ENCODE data around the gene ADCYAP1R1.

ADCYAP1R1 gene

GRCh38 chr7:31122649-31123058 lies 70.5 kb downstream of the ADCYAP1R1 start:
- Histone ChIP-seq H3K4me1 (ENCODE audit: control insufficient read depth, insufficient read depth, low read length) (peaks cover 4% of the 10 kb centered on the region), H3K4me3 (ENCODE audit: low read depth, low read length) (no peak overlapping the region), H3K27ac (ENCODE audit: low read depth, low read length) (no peak overlapping the region), H3K9ac (ENCODE audit: low read depth, low read length) (no peak overlapping the region), H3K36me3 (ENCODE audit: control insufficient read depth, insufficient read depth, low read length) (no peaks in the 10 kb centered on the region), H3K27me3 (ENCODE audit: control insufficient read depth, insufficient read depth, low read length) (no peaks in the 10 kb centered on the region), H3K9me3 (ENCODE audit: control insufficient read depth, insufficient read depth, low read length) (no peaks in the 10 kb centered on the region)

- no peak overlapping the region for H3K27ac ChIP-seq (ENCODE audit: low read depth, low read length)
- H3K27me3 ChIP-seq (ENCODE audit: control insufficient read depth, insufficient read depth, low read length), result no peaks in the 10 kb centered on the region
- no peaks in the 10 kb centered on the region for H3K9me3 ChIP-seq (ENCODE audit: control insufficient read depth, insufficient read depth, low read length)
- H3K9ac ChIP-seq (ENCODE audit: low read depth, low read length), result no peak overlapping the region
- no peak overlapping the region for H3K4me3 ChIP-seq (ENCODE audit: low read depth, low read length)
- H3K36me3 ChIP-seq (ENCODE audit: control insufficient read depth, insufficient read depth, low read length), result no peaks in the 10 kb centered on the region
- H3K4me1 ChIP-seq (ENCODE audit: control insufficient read depth, insufficient read depth, low read length), result peaks cover 4% of the 10 kb centered on the region
Measured at GRCh38 chr7:31123321-31123720, 71.2 kb downstream of the ADCYAP1R1 start.

GRCh38 chr7:31123726-31124125 lies 71.6 kb downstream of the ADCYAP1R1 start:
- H3K9ac ChIP-seq (ENCODE audit: low read depth, low read length), result no peak overlapping the region
- peaks cover 4% of the 10 kb centered on the region for H3K4me1 ChIP-seq (ENCODE audit: control insufficient read depth, insufficient read depth, low read length)
- H3K27ac ChIP-seq (ENCODE audit: low read depth, low read length), result no peak overlapping the region
- no peaks in the 10 kb centered on the region for H3K9me3 ChIP-seq (ENCODE audit: control insufficient read depth, insufficient read depth, low read length)
- no peak overlapping the region for H3K4me3 ChIP-seq (ENCODE audit: low read depth, low read length)
- no peaks in the 10 kb centered on the region for H3K36me3 ChIP-seq (ENCODE audit: control insufficient read depth, insufficient read depth, low read length)
- no peaks in the 10 kb centered on the region for H3K27me3 ChIP-seq (ENCODE audit: control insufficient read depth, insufficient read depth, low read length)

- Histone ChIP-seq H3K9me3 (ENCODE audit: control insufficient read depth, insufficient read depth, low read length) (no peaks in the 10 kb centered on the region), H3K4me3 (ENCODE audit: low read depth, low read length) (no peak overlapping the region), H3K4me1 (ENCODE audit: control insufficient read depth, insufficient read depth, low read length) (peaks cover 4% of the 10 kb centered on the region)
Measured at GRCh38 chr7:31125171-31125570, 73.1 kb downstream of the ADCYAP1R1 start.

GRCh38 chr7:31126976-31127375 lies 74.9 kb downstream of the ADCYAP1R1 start:
- no peak overlapping the region for H3K4me3 ChIP-seq (ENCODE audit: low read depth, low read length)
- H3K27ac ChIP-seq (ENCODE audit: low read depth, low read length), result no peak overlapping the region
- H3K4me1 ChIP-seq (ENCODE audit: control insufficient read depth, insufficient read depth, low read length), result peaks cover 4% of the 10 kb centered on the region
- H3K27me3 ChIP-seq (ENCODE audit: control insufficient read depth, insufficient read depth, low read length), result no peaks in the 10 kb centered on the region
- H3K36me3 ChIP-seq (ENCODE audit: control insufficient read depth, insufficient read depth, low read length), result no peaks in the 10 kb centered on the region
- no peaks in the 10 kb centered on the region for H3K9me3 ChIP-seq (ENCODE audit: control insufficient read depth, insufficient read depth, low read length)
- no peak overlapping the region for H3K9ac ChIP-seq (ENCODE audit: low read depth, low read length)

More at GRCh38 chr7:31125171-31125570, 73.1 kb downstream of the ADCYAP1R1 start:
- Histone ChIP-seq H3K27ac (ENCODE audit: low read depth, low read length) (no peak overlapping the region), H3K27me3 (ENCODE audit: control insufficient read depth, insufficient read depth, low read length) (no peaks in the 10 kb centered on the region), H3K36me3 (ENCODE audit: control insufficient read depth, insufficient read depth, low read length) (no peaks in the 10 kb centered on the region), H3K9ac (ENCODE audit: low read depth, low read length) (no peak overlapping the region)

- no peak overlapping the region for H3K27ac ChIP-seq (ENCODE audit: low read depth, low read length)
- H3K27me3 ChIP-seq (ENCODE audit: control insufficient read depth, insufficient read depth, low read length), result no peaks in the 10 kb centered on the region
- H3K36me3 ChIP-seq (ENCODE audit: control insufficient read depth, insufficient read depth, low read length), result no peaks in the 10 kb centered on the region
- H3K4me3 ChIP-seq (ENCODE audit: low read depth, low read length), result no peak overlapping the region
- H3K4me1 ChIP-seq (ENCODE audit: control insufficient read depth, insufficient read depth, low read length), result no peaks in the 10 kb centered on the region
- no peaks in the 10 kb centered on the region for H3K9me3 ChIP-seq (ENCODE audit: control insufficient read depth, insufficient read depth, low read length)
- H3K9ac ChIP-seq (ENCODE audit: low read depth, low read length), result no peak overlapping the region
Measured at GRCh38 chr7:31129067-31129466, 77.0 kb downstream of the ADCYAP1R1 start.

GRCh38 chr7:31133497-31133896 lies 81.4 kb downstream of the ADCYAP1R1 start:
- Histone ChIP-seq H3K4me3 (ENCODE audit: low read depth, low read length) (no peak overlapping the region), H3K27me3 (ENCODE audit: control insufficient read depth, insufficient read depth, low read length) (no peaks in the 10 kb centered on the region), H3K4me1 (ENCODE audit: control insufficient read depth, insufficient read depth, low read length) (no peaks in the 10 kb centered on the region), H3K9me3 (ENCODE audit: control insufficient read depth, insufficient read depth, low read length) (no peaks in the 10 kb centered on the region), H3K36me3 (ENCODE audit: control insufficient read depth, insufficient read depth, low read length) (no peaks in the 10 kb centered on the region), H3K27ac (ENCODE audit: low read depth, low read length) (no peak overlapping the region), H3K9ac (ENCODE audit: low read depth, low read length) (no peak overlapping the region)

- Histone ChIP-seq H3K27ac (ENCODE audit: low read depth, low read length) (no peak overlapping the region), H3K27me3 (ENCODE audit: control insufficient read depth, insufficient read depth, low read length) (no peaks in the 10 kb centered on the region), H3K9ac (ENCODE audit: low read depth, low read length) (no peak overlapping the region), H3K36me3 (ENCODE audit: control insufficient read depth, insufficient read depth, low read length) (no peaks in the 10 kb centered on the region), H3K9me3 (ENCODE audit: control insufficient read depth, insufficient read depth, low read length) (no peaks in the 10 kb centered on the region), H3K4me1 (ENCODE audit: control insufficient read depth, insufficient read depth, low read length) (no peaks in the 10 kb centered on the region), H3K4me3 (ENCODE audit: low read depth, low read length) (no peak overlapping the region)
Measured at GRCh38 chr7:31134246-31135188, 82.4 kb downstream of the ADCYAP1R1 start.

- H3K27me3 ChIP-seq (ENCODE audit: control insufficient read depth, insufficient read depth, low read length), result no peaks in the 10 kb centered on the region
- H3K4me3 ChIP-seq (ENCODE audit: low read depth, low read length), result no peak overlapping the region
- no peaks in the 10 kb centered on the region for H3K9me3 ChIP-seq (ENCODE audit: control insufficient read depth, insufficient read depth, low read length)
- no peak overlapping the region for H3K27ac ChIP-seq (ENCODE audit: low read depth, low read length)
- no peaks in the 10 kb centered on the region for H3K36me3 ChIP-seq (ENCODE audit: control insufficient read depth, insufficient read depth, low read length)
- no peak overlapping the region for H3K9ac ChIP-seq (ENCODE audit: low read depth, low read length)
- no peaks in the 10 kb centered on the region for H3K4me1 ChIP-seq (ENCODE audit: control insufficient read depth, insufficient read depth, low read length)
Measured at GRCh38 chr7:31137234-31137633, 85.1 kb downstream of the ADCYAP1R1 start.

- no peaks in the 10 kb centered on the region for H3K27me3 ChIP-seq (ENCODE audit: control insufficient read depth, insufficient read depth, low read length)
- no peaks in the 10 kb centered on the region for H3K9me3 ChIP-seq (ENCODE audit: control insufficient read depth, insufficient read depth, low read length)
- no peaks in the 10 kb centered on the region for H3K4me1 ChIP-seq (ENCODE audit: control insufficient read depth, insufficient read depth, low read length)
- H3K9ac ChIP-seq (ENCODE audit: low read depth, low read length), result no peak overlapping the region
- H3K36me3 ChIP-seq (ENCODE audit: control insufficient read depth, insufficient read depth, low read length), result no peaks in the 10 kb centered on the region
- no peak overlapping the region for H3K4me3 ChIP-seq (ENCODE audit: low read depth, low read length)
- H3K27ac ChIP-seq (ENCODE audit: low read depth, low read length), result no peak overlapping the region
Measured at GRCh38 chr7:31145339-31145738, 93.2 kb downstream of the ADCYAP1R1 start.

GRCh38 chr7:31146030-31146429 lies 93.9 kb downstream of the ADCYAP1R1 start:
- no peaks in the 10 kb centered on the region for H3K27me3 ChIP-seq (ENCODE audit: control insufficient read depth, insufficient read depth, low read length)
- H3K27ac ChIP-seq (ENCODE audit: low read depth, low read length), result no peak overlapping the region
- no peaks in the 10 kb centered on the region for H3K4me1 ChIP-seq (ENCODE audit: control insufficient read depth, insufficient read depth, low read length)
- no peaks in the 10 kb centered on the region for H3K36me3 ChIP-seq (ENCODE audit: control insufficient read depth, insufficient read depth, low read length)
- no peak overlapping the region for H3K4me3 ChIP-seq (ENCODE audit: low read depth, low read length)
- no peak overlapping the region for H3K9ac ChIP-seq (ENCODE audit: low read depth, low read length)
- H3K9me3 ChIP-seq (ENCODE audit: control insufficient read depth, insufficient read depth, low read length), result no peaks in the 10 kb centered on the region
